H1 (cell line): Measurements from ENCODE around the gene ARGLU1. TPM values are rescaled to one million over a fixed set of nuclear protein-coding genes. Genes with fewer than 3 reads are reported as not detected.

Experiments
- CHD7 ChIP-seq: fragments of 300-600 bp; sonication (generic); IDR thresholded peaks from 2 replicates; pipeline ENCODE4 v1.7.1; 2012; ENCODE audit warnings: low read length, moderate library complexity, mild to moderate bottlenecking, inconsistent platforms; ENCODE audit not compliant: insufficient replicate concordance
- GTF2F1 ChIP-seq: IDR thresholded peaks from 2 replicates; pipeline ENCODE4 v1.6.1; 2012; ENCODE audit warnings: low read depth, low read length, improper control_type of control experiment, borderline replicate concordance
- MAFK ChIP-seq: IDR thresholded peaks from 2 replicates; pipeline ENCODE4 v1.6.1; 2012; ENCODE audit warnings: low read depth, mild to moderate bottlenecking, improper control_type of control experiment, low read length
- POU5F1 ChIP-seq: IDR thresholded peaks from 2 replicates; pipeline ENCODE4 v1.6.1; 2011; ENCODE audit warnings: low read depth, mild to moderate bottlenecking, low read length, moderate library complexity
- RAD21 ChIP-seq, 2 experiments: IDR thresholded peaks in 1 of 2; conservative IDR thresholded peaks in 1 of 2; 2 replicates each; pipeline ENCODE4 v1.6.1; 2011; ENCODE audit warnings: low read depth in 2 of 2, low read length in 2 of 2, improper control_type of control experiment in 1 of 2, inconsistent platforms in 1 of 2, mild to moderate bottlenecking in 1 of 2, moderate library complexity in 1 of 2
- SUZ12 ChIP-seq: fragments of 200-600 bp; sonication (generic); IDR thresholded peaks from 2 replicates; pipeline ENCODE4 v1.6.1; 2012; ENCODE audit warnings: mild to moderate bottlenecking, inconsistent platforms, low read length, moderate library complexity, mixed read lengths
- ZNF274 ChIP-seq: IDR thresholded peaks from 2 replicates; pipeline ENCODE4 v1.7.0; 2012; ENCODE audit warnings: low read length, borderline replicate concordance; ENCODE audit errors: extremely low read depth
- polyA plus RNA-seq, 7 experiments: library from polyadenylated mRNA; depleted of rRNA in 3 of 7; stranded (reverse) in 5 of 7; unstranded in 2 of 7; fragments of >200 nt in 5 of 7; fragments of 200-250 nt in 2 of 7; gene quantifications; 1 replicate in 5 of 7; 2 replicates in 1 of 7; 4 replicates in 1 of 7; pipeline versions ENCODE4 v1.2.1 to v1.2.3, GENCODE V29; 2011 to 2013; ENCODE audit warnings: missing spikeins in 2 of 7, mixed read lengths in 2 of 7
- total RNA-seq: library from RNA; stranded (reverse); fragmentation: NEBNext Ultra II Directional; extraction: Animal tissue kit (Norgen Biotek cat#: 25700); gene quantifications from 2 replicates; pipeline ENCODE4 v1.2.1, GENCODE V29; 2021

The ARGLU1 gene
- total and polyA plus RNA-seq, 2 of the 8 experiments (the other 6 are each of a cell fraction or from before 2014, with no cell fraction given): 47.8 to 84.9 TPM

- no peak for TF ChIP-seq CHD7
- no peak for TF ChIP-seq SUZ12
- no peak for TF ChIP-seq MAFK
- TF ChIP-seq RAD21 (IDR thresholded peaks at IDR 0.05 in 1 of 2, conservative IDR thresholded peaks at IDR 0.05 in 1 of 2; ENCODE audit: low read depth in 2 of 2, low read length in 2 of 2): no peak
- TF ChIP-seq POU5F1: no peak
- no peak for TF ChIP-seq ZNF274
- no peak for TF ChIP-seq GTF2F1
Measured at GRCh38 chr13:106569233-106570095, 1.5 kb upstream of the ARGLU1 start (continued).
